Neural cell (in vitro differentiated cells): ENCODE data around the gene GTSE1. TPM values are rescaled to one million over a fixed set of nuclear protein-coding genes. Genes with fewer than 3 reads are reported as not detected.

Experiments used
- H2AFZ ChIP-seq: fragments of 200-600, 300-800 bp; sonication (generic), shearing (Covaris generic); 2 replicates; pipeline ENCODE4 v1.6.0; 2014; ENCODE audit warnings: low read depth, mild to moderate bottlenecking, antibody characterized with exemption, low read length, moderate library complexity
- H3F3A ChIP-seq: fragments of 200-600 bp; shearing (Covaris generic); 2 replicates; pipeline ENCODE4 v1.6.1; 2016; ENCODE audit warnings: mild to moderate bottlenecking, moderate library complexity, mixed read lengths, antibody characterized with exemption, low read length; ENCODE audit not compliant: insufficient read depth, poor library complexity, severe bottlenecking
- H3K27ac ChIP-seq: fragments of 200-600, 300-800 bp; sonication (generic), shearing (Covaris generic); 2 replicates; pipeline ENCODE4 v1.5.1; 2014; ENCODE audit warnings: mild to moderate bottlenecking, low read length, moderate library complexity
- H3K27me3 ChIP-seq: fragments of 300-800, 200-600 bp; sonication (generic), shearing (Covaris generic); 2 replicates; pipeline ENCODE4 v1.6.0; 2014; ENCODE audit warnings: mild to moderate bottlenecking, low read depth, low read length, moderate library complexity; ENCODE audit not compliant: insufficient read depth
- H3K36me3 ChIP-seq: fragments of 300-800, 200-600 bp; sonication (generic), shearing (Covaris generic); 2 replicates; pipeline ENCODE4 v1.5.1; 2014; ENCODE audit warnings: mild to moderate bottlenecking, antibody characterized with exemption, low read length, moderate library complexity; ENCODE audit not compliant: insufficient read depth
- H3K4me2 ChIP-seq: fragments of 300-800, 200-600 bp; sonication (generic), shearing (Covaris generic); 2 replicates; pipeline ENCODE4 v1.6.0; 2014; ENCODE audit warnings: mild to moderate bottlenecking, low read length
- H3K4me3 ChIP-seq: fragments of 300-800, 200-600 bp; sonication (generic), shearing (Covaris generic); 2 replicates; pipeline ENCODE4 v1.5.1; 2014; ENCODE audit warnings: mild to moderate bottlenecking, low read length, moderate library complexity
- H3K79me2 ChIP-seq: fragments of 200-600 bp; shearing (Covaris generic); replicated peaks from 2 replicates; pipeline ENCODE4 v1.6.0; 2014; ENCODE audit warnings: mild to moderate bottlenecking, low read length, moderate library complexity; ENCODE audit not compliant: insufficient read depth
- H3K9ac ChIP-seq: fragments of 300-800, 200-600 bp; sonication (generic), shearing (Covaris generic); 2 replicates; pipeline ENCODE4 v1.6.1; 2016; ENCODE audit warnings: mild to moderate bottlenecking, low read length, mixed read lengths
- H3K9me2 ChIP-seq: fragments of 200-600 bp; shearing (Covaris generic); 2 replicates; pipeline ENCODE4 v1.6.1; 2016; ENCODE audit warnings: mild to moderate bottlenecking, low read length, mixed read lengths; ENCODE audit not compliant: insufficient read depth
- H3K9me3 ChIP-seq: fragments of 200-600, 300-800 bp; sonication (generic), shearing (Covaris generic); 2 replicates; pipeline ENCODE4 v1.6.1; 2016; ENCODE audit warnings: mild to moderate bottlenecking, mixed run types, low read length, moderate library complexity, mixed read lengths
- H4K20me1 ChIP-seq: fragments of 200-600 bp; shearing (Covaris generic); 2 replicates; pipeline ENCODE4 v1.6.1; 2016; ENCODE audit warnings: mild to moderate bottlenecking, mixed run types; ENCODE audit not compliant: insufficient read depth
- EP300 ChIP-seq: fragments of 450-650 bp; conservative IDR thresholded peaks from 2 replicates; pipeline ENCODE4 v1.6.1; 2014; ENCODE audit warnings: antibody characterized with exemption, mild to moderate bottlenecking, moderate library complexity; ENCODE audit not compliant: poor library complexity, severe bottlenecking
- RAD21 ChIP-seq: fragments of 450-650 bp; conservative IDR thresholded peaks from 2 replicates; pipeline ENCODE4 v1.6.1; 2014; ENCODE audit warnings: antibody characterized with exemption, mild to moderate bottlenecking, moderate library complexity
- REST ChIP-seq: IDR thresholded peaks from 2 replicates; pipeline ENCODE4 v1.6.1; 2012; ENCODE audit warnings: borderline replicate concordance
- TAF1 ChIP-seq: IDR thresholded peaks from 2 replicates; pipeline ENCODE4 v1.6.1; 2012; ENCODE audit warnings: low read depth
- polyA plus RNA-seq: library from polyadenylated mRNA; depleted of rRNA; stranded (reverse); fragments of >200 nt; gene quantifications from 2 replicates; pipeline ENCODE4 v1.2.3, GENCODE V29; 2014

GTSE1 gene
- polyA plus RNA-seq, 1 donor from 2014 or later = 0.28 TPM

GRCh38 chr22:46380069-46380468, 83.4 kb downstream of the GTSE1 start:
- H3K9me3 ChIP-seq = no peaks in the 10 kb centered on the region
- H3K27ac ChIP-seq = no peak overlapping the region
- no peak for TF ChIP-seq RAD21
- no peak for TF ChIP-seq TAF1
- no peak for TF ChIP-seq EP300
- no peak for TF ChIP-seq REST
- no peak overlapping the region for H3K4me3 ChIP-seq
- H3K79me2 ChIP-seq = no peaks in the 10 kb centered on the region
- no peaks in the 10 kb centered on the region for H4K20me1 ChIP-seq
- no peak overlapping the region for H2AFZ ChIP-seq
- H3K9me2 ChIP-seq = no peaks in the 10 kb centered on the region
- H3F3A ChIP-seq = no peaks in the 10 kb centered on the region
- H3K27me3 ChIP-seq = no peaks in the 10 kb centered on the region
- no peaks in the 10 kb centered on the region for H3K36me3 ChIP-seq
- H3K4me2 ChIP-seq = no peak overlapping the region
- H3K9ac ChIP-seq = no peak overlapping the region

Other genes with a start within 250 kb of the GTSE1 start
- gene PPARA, start 146.3 kb upstream of the GTSE1 start, polyA plus RNA-seq = 0.28 and 0.43 TPM in 2 replicates
- gene CDPF1, start 46.6 kb upstream of the GTSE1 start, polyA plus RNA-seq = 32.7 and 39.3 TPM in 2 replicates
- not detected in 2 replicates for gene PKDREJ, start 33.5 kb upstream of the GTSE1 start, polyA plus RNA-seq
- 1.3 and 1.4 TPM in 2 replicates for gene TTC38, start 28.9 kb upstream of the GTSE1 start, polyA plus RNA-seq
- 72.9 and 88.3 TPM in 2 replicates for gene TRMU, start 38.8 kb downstream of the GTSE1 start, polyA plus RNA-seq
- gene CELSR1, start 240.8 kb downstream of the GTSE1 start, polyA plus RNA-seq = 0.04 and 0.14 TPM in 2 replicates